GM21528 (cell line): ENCODE results near the gene ZNF236.

Experiments
- ATAC-seq: cut with Tn5 transposase; IDR thresholded peaks from one replicate; pipeline ENCODE4 v1.9.1; 2021; ENCODE audit warnings: mild to moderate bottlenecking, moderate library complexity; ENCODE audit not compliant: unreplicated experiment, low FRiP score

The ZNF236 gene

GRCh38 chr18:76897257-76897656 lies 74.9 kb downstream of the ZNF236 start:
- no peak for ATAC-seq

- ATAC-seq = no peak
Observed at GRCh38 chr18:76903386-76903785, 81.0 kb downstream of the ZNF236 start.

GRCh38 chr18:76905821-76906220 lies 83.5 kb downstream of the ZNF236 start:
- no peak for ATAC-seq

- ATAC-seq = no peak
Observed at GRCh38 chr18:76908277-76908676, 85.9 kb downstream of the ZNF236 start.

DNA sequence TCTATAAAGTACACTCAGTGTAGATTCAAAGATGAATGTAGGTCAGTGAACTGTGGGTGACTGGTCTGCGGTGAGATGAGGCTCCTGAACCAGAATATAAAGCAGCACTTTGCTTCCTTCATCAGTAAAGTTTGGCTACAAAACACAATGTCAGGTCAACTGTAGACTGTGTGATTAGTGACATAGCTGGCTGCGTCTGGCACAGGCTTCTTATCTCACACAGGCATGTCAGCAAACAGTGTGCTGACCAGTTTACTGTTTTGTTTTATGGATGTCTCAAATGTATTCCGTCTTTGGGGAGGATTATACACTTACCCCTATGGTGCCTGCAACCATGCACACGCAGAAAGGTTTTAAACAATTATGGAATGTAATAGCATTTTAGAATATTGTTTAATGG lies 87.1 kb downstream of the ZNF236 start:
- no peak for ATAC-seq

DNA sequence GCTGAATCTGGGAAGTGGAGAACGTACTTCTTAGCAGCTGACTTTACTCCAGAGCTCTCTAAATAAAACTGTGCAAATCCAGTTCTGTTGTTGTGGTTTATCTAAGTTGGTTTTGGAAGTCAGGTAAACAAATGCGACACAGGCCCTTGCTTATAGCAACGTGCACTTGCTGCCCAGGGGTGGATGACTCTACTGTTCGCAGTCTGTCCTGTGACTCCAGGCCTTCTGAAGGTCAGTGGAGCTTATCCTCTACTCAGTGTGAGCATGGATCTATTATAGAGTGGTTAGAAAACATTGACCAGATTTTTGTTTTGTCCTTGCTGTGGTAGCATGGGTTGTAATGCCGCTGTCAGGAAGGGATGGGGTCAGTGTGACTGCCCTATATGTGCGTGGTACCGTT lies 89.1 kb downstream of the ZNF236 start:
- ATAC-seq = no peak

- ATAC-seq = no peak
Observed at GRCh38 chr18:76913583-76913982, 91.2 kb downstream of the ZNF236 start.

DNA sequence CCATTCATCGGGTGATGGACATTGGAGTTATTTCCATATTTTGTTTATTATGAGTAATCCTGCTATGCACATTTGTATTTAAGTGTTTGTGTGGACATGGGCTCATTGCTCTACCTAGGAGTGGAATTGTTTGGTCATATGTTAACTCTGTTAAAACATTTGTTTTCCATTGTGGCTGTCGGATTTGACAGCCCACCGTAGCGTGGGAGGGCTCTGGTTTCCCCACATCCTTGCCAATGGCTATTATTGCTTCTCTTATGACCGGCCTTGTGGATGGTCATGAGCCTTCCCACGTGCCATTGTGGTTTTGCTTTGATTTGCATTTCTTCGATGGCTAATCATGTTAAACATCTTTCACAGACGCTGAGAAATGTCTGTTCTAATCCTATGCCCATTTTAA lies 92.0 kb downstream of the ZNF236 start:
- no peak for ATAC-seq

GRCh38 chr18:76914796-76915195 lies 92.4 kb downstream of the ZNF236 start:
- no peak for ATAC-seq

DNA sequence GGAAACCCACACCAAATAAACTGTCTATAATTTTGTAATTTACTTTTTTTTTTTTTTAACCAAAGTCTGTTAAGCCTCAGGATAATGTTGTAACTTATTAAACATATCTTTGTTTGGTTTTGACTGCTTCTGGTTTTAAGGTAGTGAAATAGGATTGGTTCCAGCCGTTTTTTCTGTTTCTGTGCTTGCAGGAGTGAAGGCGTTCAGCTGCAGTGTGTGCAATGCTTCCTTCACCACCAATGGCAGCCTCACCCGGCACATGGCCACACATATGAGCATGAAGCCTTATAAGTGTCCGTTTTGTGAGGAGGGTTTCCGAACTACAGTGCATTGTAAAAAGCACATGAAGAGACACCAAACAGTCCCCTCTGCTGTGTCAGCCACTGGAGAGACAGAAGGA lies 93.1 kb downstream of the ZNF236 start:
- ATAC-seq = no peak

DNA sequence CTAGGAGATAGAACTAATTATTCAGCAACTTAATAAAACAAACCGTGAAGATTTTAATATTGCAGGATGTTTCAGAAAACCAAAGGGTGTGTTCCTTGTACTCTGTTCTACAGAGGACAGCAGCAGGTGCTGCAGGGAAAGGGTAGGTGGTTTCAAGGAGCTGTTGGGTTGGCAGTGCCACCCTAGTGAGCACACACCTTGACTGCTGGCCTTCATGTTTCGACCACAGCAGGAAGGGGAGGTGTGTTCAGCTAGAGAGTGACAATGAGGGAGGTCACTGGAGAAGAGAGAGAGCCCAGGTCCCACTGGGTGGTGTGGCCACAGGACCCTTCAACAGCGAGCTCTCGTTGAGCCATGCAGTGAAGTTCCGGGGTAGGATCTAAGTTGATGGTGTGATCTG lies 98.6 kb downstream of the ZNF236 start:
- no peak for ATAC-seq

DNA sequence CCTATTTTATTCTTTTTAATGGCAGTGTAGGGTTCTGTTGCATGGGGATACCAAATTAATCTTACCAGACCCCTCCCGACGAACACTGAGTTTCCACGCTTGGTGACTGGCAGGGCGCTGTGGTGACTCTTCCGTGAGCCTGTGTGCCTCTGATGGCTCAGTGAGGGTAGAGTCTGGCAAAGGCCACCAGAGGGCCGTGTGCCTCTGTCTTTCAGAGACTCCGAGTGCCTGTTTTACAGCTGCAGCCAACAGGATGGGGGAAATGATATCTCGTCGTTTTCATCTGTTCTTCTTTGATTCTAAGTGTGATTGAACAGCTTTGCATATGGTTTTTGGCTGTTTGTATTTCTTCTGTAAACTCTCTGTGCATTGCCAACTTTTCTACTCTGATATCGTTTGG lies 99.8 kb downstream of the ZNF236 start:
- ATAC-seq = peak; percentile 97

DNA sequence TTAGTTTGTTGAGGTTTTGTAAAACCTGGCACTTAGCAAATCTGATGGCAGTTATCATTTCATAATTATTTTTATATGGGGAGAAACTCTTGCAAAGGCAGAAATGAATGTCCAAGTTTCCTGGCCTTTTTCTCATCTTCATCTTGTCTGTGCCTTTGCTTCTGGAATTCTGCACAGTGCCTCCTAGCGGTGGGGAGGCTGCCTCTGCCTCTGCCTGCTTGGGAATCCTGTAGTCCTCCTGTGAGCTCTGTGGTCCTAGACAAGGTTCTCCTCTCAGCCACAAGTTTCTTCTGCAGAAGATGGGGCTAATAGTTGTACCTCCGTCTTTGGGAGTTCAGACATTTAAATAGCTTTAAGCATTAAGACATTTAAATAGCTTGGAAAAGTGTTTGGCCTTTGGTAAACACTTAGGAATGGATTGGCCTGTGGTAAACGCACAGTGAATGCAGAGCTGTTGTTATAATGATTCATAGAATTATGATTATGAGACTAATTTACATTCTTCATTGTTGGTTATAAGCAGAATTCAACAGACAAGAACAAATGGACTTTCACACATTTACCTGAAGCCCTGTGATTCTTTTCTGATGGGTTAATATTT lies 101.2 kb downstream of the ZNF236 start:
- ATAC-seq = no peak

GRCh38 chr18:76925501-76925900 lies 103.1 kb downstream of the ZNF236 start:
- ATAC-seq = no peak

- ATAC-seq = no peak
Observed at GRCh38 chr18:76927223-76927725, 104.9 kb downstream of the ZNF236 start.

DNA sequence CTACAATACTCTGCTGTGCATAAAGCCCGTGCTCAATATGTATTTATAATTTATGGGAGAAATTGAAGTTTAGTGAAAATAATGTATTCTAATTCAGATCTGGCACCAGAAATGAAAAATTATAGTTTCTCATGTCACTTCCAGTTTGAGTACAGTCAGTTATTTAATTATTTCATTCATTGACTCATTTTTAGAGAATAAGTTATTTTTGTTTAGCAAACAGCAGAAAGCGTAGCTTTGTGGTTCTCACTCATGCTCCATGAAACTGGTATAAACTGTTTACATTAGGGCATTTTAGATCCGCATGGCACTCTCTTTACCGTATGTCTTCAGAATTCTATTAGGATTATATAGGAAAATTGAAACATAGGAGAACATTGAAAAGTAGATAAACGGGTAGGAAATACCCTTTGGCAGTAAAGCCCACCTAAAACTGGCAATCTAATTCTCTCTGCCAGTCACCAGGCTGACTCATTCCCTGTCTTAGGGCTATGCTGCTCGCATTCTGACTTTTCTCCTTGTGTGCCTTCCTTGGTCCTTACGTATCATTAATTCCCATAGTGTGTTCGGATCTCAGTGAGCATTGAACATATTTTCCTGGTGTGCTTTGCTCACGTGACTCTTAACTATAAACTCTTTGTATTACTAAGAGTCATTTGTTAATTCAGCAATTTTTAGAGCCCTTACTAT lies 106.0 kb downstream of the ZNF236 start:
- no peak for ATAC-seq

DNA sequence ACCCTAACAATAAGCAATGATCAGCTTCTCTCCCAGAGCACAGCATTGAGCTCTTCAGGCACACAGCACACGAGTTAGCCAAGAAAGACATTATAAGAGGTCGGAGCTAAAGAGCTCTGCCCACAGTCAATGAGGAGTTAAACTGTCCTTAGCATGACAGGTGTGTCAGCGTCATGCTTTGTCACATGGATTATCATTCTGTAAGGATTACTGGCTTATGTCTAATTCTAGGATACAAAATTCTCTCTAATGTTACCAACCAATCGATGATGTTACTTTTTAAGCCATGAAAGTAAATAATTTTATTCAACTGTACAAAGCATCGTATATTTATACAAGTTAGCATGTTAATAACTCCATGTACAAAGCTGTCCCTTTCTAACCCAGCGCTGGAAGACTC lies 108.8 kb downstream of the ZNF236 start:
- ATAC-seq = no peak

- no peak for ATAC-seq
Observed at GRCh38 chr18:76932026-76932819, 109.9 kb downstream of the ZNF236 start.

GRCh38 chr18:76935722-76936337 lies 113.5 kb downstream of the ZNF236 start:
- ATAC-seq = no peak

DNA sequence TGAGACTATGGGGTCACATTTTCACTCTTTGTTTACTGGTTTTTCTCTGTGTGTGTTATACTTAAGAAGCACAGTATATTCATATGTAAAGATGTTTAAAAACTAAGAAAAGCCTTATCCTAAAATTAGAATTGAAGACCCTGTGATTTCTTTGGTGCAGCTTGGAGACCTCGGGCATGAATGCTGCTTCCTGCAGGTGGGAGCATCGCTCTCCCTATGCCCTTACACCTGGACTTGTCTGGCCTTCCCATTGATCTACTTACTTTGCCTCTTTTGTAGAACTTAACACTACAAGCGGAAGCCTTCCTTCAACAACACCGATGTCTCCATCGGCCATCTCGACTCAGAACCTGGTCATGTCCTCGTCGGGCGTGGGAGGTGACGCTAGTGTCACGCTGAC lies 114.5 kb downstream of the ZNF236 start:
- ATAC-seq = no peak

- ATAC-seq = no peak
Observed at GRCh38 chr18:76937597-76937996, 115.2 kb downstream of the ZNF236 start.
